Parathyroid adenoma (tissue), 2 donors: ENCODE data around the gene GAREM1.

Experiments
- H2AFZ ChIP-seq: fragments of 300-600 bp; sonication (generic); one replicate; pipeline ENCODE4 v1.7.0; 2017; ENCODE audit warnings: antibody characterized with exemption, mild to moderate bottlenecking
- H3K27ac ChIP-seq: fragments of 300-600 bp; sonication (generic); one replicate; pipeline ENCODE4 v1.7.0; 2017
- H3K27me3 ChIP-seq: fragments of 300-600 bp; sonication (generic); one replicate; pipeline ENCODE4 v1.7.0; 2017; ENCODE audit warnings: low read length; ENCODE audit not compliant: control insufficient read depth, insufficient read depth
- H3K36me3 ChIP-seq: fragments of 300-600 bp; sonication (generic); one replicate; pipeline ENCODE4 v1.7.0; 2017; ENCODE audit warnings: low read length; ENCODE audit not compliant: control insufficient read depth, insufficient read depth
- H3K4me1 ChIP-seq: fragments of 300-600 bp; sonication (generic); one replicate; pipeline ENCODE4 v1.7.0; 2017; ENCODE audit warnings: control low read depth
- H3K4me2 ChIP-seq: fragments of 300-600 bp; sonication (generic); one replicate; pipeline ENCODE4 v1.7.0; 2017; ENCODE audit warnings: low read length
- H3K4me3 ChIP-seq: fragments of 300-600 bp; sonication (generic); one replicate; pipeline ENCODE4 v1.7.0; 2017; ENCODE audit warnings: low read depth, low read length
- H3K79me2 ChIP-seq: fragments of 300-600 bp; sonication (generic); one replicate; pipeline ENCODE4 v1.7.0; 2017; ENCODE audit warnings: control low read depth
- H3K9ac ChIP-seq: fragments of 300-600 bp; sonication (generic); one replicate; pipeline ENCODE4 v1.7.0; 2017; ENCODE audit warnings: mild to moderate bottlenecking
- H3K9me3 ChIP-seq: fragments of 300-600 bp; sonication (generic); one replicate; pipeline ENCODE4 v1.7.0; 2017; ENCODE audit warnings: low read length; ENCODE audit not compliant: control insufficient read depth
- TF ChIP-seq, protein P1 (sequence below): fragments of 300-600 bp; sonication (generic); IDR thresholded peaks from one replicate; pipeline ENCODE4 v1.7.0; 2017; ENCODE audit warnings: antibody characterized with exemption, mild to moderate bottlenecking
- donor health status: primary hyperparathyroidism.

GAREM1 gene

GRCh38 chr18:32258558-32259204 lies 212.0 kb downstream of the GAREM1 start:
- TF ChIP-seq, protein P1, sequence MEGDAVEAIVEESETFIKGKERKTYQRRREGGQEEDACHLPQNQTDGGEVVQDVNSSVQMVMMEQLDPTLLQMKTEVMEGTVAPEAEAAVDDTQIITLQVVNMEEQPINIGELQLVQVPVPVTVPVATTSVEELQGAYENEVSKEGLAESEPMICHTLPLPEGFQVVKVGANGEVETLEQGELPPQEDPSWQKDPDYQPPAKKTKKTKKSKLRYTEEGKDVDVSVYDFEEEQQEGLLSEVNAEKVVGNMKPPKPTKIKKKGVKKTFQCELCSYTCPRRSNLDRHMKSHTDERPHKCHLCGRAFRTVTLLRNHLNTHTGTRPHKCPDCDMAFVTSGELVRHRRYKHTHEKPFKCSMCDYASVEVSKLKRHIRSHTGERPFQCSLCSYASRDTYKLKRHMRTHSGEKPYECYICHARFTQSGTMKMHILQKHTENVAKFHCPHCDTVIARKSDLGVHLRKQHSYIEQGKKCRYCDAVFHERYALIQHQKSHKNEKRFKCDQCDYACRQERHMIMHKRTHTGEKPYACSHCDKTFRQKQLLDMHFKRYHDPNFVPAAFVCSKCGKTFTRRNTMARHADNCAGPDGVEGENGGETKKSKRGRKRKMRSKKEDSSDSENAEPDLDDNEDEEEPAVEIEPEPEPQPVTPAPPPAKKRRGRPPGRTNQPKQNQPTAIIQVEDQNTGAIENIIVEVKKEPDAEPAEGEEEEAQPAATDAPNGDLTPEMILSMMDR, result no peak
- H3K27me3 ChIP-seq, result no peaks in the 10 kb centered on the region
- no peak overlapping the region for H3K4me3 ChIP-seq
- no peaks in the 10 kb centered on the region for H3K9me3 ChIP-seq
- no peaks in the 10 kb centered on the region for H3K79me2 ChIP-seq
- no peak overlapping the region for H3K27ac ChIP-seq
- H3K4me1 ChIP-seq, result no peaks in the 10 kb centered on the region
- no peak overlapping the region for H3K9ac ChIP-seq
- H3K4me2 ChIP-seq, result no peak overlapping the region
- H2AFZ ChIP-seq, result no peak overlapping the region
- H3K36me3 ChIP-seq, result no peaks in the 10 kb centered on the region

GRCh38 chr18:32258148-32258547 lies 212.5 kb downstream of the GAREM1 start:
- H3K4me3 ChIP-seq, result no peak overlapping the region
- H3K27ac ChIP-seq, result no peak overlapping the region
- no peak overlapping the region for H2AFZ ChIP-seq
- no peaks in the 10 kb centered on the region for H3K27me3 ChIP-seq
- no peak overlapping the region for H3K4me2 ChIP-seq
- no peaks in the 10 kb centered on the region for H3K79me2 ChIP-seq
- no peaks in the 10 kb centered on the region for H3K4me1 ChIP-seq
- H3K9me3 ChIP-seq, result no peaks in the 10 kb centered on the region
- H3K9ac ChIP-seq, result no peak overlapping the region
- H3K36me3 ChIP-seq, result no peaks in the 10 kb centered on the region
- TF ChIP-seq, protein P1, result no peak

DNA sequence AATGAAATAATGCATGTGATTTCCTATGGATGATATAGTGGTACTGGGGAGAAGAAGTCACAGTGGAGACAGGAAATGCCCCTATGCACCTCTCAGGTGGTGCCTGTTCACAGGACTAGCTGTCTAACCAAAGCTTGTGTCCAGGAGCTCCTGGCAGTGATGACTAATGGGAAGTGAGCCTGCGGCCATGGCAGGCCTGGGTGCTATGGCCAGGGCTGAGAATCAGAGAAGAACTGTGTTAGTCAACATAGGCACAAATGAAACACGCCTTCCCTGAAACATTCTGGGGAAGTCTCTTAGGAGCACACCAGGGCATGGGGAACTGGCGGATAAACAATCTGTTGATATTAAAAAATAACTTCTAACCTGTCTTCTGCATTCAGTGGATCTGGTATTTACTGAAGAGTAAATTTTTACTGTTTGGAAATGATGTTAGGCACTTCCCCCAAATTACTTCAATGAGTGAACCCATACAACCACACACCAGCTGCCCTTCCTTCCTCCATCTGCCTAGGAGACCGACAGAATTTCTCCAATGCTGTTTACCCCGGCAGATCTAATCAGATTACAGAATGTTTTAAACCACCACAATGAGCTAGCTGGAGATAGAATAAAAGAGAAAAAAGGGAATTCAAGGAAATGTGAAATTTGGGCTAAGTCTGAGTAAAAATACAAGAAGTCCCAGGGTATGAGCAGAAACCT lies 213.4 kb downstream of the GAREM1 start:
- Histone ChIP-seq H3K27me3 (no peaks in the 10 kb centered on the region), H3K4me3 (no peak overlapping the region), H2AFZ (no peak overlapping the region), H3K4me2 (no peak overlapping the region), H3K27ac (no peak overlapping the region), H3K9me3 (no peaks in the 10 kb centered on the region), H3K36me3 (no peaks in the 10 kb centered on the region), H3K79me2 (no peaks in the 10 kb centered on the region), H3K9ac (no peak overlapping the region), H3K4me1 (no peaks in the 10 kb centered on the region)
- TF ChIP-seq, protein P1, result no peak

GRCh38 chr18:32255570-32255969 lies 215.1 kb downstream of the GAREM1 start:
- H3K27me3 ChIP-seq, result no peaks in the 10 kb centered on the region
- H2AFZ ChIP-seq, result no peak overlapping the region
- H3K4me1 ChIP-seq, result no peaks in the 10 kb centered on the region
- H3K4me3 ChIP-seq, result no peak overlapping the region
- H3K79me2 ChIP-seq, result no peaks in the 10 kb centered on the region
- TF ChIP-seq, protein P1, result no peak
- no peak overlapping the region for H3K27ac ChIP-seq
- no peaks in the 10 kb centered on the region for H3K9me3 ChIP-seq
- H3K36me3 ChIP-seq, result no peaks in the 10 kb centered on the region
- H3K9ac ChIP-seq, result no peak overlapping the region
- H3K4me2 ChIP-seq, result no peak overlapping the region
